ENCODE data around the gene UTS2.

The UTS2 gene

DNA sequence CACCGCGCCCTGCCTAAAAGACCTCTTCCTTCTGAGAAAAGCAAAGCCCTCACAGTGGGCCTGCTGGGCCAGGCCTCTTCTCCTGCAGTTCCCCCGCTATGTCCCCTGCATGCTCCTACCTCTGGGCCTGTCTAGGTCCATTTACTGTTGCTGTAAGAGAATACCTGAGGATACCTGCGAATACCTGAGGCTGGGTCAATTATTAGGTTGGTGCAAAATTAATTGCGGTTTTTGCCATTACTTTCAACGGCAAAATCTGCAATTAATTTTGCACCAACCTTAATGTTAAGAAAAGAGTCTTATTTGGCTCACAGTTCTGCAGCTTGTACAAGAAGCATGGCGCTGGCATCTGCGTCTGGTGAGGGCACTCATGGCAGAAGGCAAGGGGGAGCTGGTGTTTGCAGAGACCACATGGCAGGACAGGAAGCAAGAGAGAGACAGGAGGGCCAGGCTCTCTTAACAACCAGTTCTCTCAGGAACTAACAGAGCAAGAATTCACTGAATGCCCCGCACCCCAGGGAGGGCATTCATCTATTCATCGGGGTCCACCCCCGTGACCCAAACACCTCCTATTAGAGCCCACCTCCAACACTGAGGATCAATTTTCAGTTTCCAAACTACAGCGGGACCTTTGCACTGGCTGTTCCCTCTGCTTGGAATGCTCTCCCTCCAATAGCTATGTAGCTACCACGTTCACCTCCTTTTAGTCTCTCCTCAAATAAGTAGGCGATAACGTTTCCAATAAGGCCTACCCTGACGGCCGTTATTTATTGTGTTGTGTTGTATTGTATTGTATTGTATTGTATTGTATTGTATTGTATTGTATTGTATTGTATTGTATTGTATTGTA is 9.6 kb upstream of the UTS2 start:
- no peak for DNase-seq

DNA sequence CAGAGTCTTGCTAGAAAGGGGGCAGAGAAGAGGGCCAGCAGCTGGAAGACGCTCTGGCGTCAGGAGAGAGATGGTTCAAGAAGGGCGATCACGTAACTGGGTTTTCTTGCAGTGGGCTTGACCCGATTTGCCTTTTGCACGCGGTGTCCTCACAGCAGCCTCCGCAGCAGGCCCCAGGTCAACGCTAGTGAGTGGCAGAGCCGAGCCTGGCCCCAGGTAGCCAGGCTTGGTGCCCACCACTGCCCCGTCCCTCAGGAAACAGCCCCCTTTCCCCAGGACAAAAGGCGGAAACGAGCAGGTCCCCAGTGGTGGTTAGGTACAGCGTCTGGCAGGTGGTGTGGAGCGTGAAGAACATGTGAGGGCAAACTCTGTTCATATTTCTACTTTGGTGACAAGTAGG is 8.6 kb upstream of the UTS2 start:
- DNase-seq: no peak

DNA sequence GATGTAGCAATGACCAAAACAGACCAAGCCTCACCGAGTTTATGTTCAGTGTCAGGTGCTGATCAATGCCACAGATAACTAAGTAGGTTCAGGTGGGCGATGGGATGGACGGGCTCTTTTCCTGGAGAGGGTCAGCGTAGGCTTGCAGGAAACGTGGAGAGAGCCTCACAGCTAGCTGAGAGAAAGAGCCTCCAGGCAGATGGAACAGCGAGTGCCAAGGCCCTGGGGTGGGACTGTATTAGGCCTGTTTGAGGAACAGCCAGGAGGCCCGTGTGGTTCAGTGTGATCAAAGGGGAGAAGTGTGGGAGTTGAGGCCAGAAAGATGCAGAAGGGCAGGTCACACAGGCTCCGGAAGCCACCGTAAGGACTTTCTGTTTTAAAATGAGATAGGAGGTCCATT is 7.3 kb upstream of the UTS2 start:
- DNase-seq: no peak

DNA sequence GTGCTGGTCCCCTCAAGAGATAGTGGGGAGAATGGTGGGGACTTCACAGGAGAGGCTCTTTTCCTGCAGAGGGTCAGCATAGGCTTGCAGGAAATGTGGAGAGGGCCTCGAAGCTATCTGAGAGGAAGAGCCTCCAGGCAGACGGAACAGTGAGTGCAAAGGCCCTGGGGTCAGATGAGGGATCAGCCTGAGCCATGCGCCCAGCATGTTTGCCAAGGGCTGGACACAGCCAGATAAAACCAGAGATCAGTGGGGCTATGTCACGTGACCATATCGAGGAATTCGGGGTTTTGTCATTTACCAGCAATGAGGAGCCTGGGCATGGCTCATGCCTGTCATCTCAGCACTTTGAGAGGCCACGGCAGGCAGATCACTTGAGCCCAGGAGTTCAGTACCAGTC is 6.5 kb upstream of the UTS2 start:
- no peak for DNase-seq

DNA sequence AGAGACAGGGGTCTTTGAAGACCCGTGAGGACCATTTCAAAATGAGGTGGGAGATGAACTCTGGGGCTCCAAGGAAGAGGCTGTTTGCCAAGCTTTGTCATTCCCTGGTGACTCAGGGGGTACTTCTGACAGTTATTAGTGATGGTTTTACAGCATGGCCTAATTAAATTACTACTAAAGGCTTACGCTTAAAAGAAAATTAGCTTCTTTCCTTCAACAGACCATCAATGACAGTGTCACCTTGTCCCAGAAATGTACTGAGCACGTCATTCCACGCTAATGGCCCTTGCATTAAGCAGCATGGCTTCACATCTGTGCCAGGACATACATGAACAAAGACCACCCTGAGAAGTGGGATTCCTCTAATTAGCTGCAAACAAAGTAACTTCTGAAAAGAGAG is 5.1 kb upstream of the UTS2 start:
- no peak for DNase-seq

DNA sequence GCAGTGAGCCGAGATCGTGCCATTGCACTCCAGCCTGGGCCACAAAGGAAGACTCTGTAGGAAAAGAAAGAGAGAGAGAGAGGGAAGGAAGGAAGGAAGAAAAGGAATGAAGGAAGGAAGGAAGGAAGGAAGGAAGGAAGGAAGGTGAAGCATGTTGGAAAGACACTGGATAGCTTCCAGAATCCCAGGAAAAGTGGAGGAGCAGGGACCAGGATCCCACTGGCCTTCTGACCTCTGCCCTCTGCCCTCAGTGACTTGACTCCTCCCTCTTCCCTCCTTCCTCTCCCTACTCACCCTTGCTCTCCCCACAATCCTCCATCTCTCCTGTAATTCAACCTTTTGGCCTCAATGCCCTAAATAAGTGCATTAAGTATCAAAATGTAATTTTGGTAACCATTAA is 4.1 kb upstream of the UTS2 start:
- DNase-seq: no peak

DNA sequence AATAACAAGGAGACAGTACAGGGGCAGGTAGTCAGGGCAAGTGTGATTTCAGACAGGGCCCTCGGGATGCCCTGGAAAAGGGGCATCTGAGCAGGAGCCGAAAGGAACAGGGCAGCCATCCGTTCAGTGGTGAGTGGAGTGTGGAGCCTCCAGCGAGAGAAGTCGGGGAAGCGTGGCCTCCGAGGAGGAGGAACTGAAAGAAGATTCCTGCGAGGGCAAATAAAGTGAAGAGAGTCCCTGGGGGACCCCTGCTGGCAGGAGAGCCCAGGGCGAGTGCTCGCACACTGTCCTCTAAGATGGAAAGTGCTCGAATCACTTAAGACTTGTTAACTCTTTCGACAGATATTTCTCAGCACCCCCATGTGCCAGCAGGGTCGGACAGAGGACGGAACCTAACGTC is 3.5 kb upstream of the UTS2 start:
- no peak for DNase-seq

DNA sequence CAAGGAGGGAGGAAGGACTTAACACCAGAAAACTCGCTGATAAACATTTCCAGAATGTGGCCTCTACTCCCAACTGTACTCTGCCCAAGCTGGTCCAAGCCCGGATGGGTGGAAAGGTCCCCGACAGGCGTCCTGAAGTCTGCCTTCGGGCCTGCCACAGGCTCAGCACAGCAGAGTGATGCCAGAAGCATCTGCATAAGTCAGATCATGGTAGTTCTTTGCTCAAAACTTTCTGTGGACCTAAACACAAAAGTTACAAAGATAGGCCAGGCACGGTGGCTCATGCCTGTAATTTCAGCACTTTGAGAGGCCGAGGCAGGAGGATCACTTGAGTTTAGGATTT is 790 bp upstream of the UTS2 start:
- no peak for DNase-seq

DNA sequence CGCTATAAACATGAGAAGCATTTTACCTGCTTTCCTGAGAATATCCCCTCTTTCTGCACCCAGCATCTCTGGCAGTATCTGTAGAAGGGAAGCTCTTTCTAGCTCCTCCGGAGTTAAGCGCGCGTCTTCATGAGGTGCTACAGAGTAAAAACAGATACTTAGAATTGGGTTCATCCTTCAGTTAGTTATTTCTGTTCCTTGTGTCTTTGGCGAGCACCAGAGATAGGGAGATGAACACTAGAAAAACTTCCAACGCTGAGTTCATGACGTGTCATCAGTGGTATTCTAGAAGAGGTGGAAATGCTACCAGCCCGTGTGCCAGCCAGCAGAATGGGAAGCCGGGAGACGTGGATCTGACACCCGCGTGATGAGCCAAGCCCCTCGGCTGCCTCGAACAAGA is 2.1 kb downstream of the UTS2 start:
- no peak for DNase-seq

DNA sequence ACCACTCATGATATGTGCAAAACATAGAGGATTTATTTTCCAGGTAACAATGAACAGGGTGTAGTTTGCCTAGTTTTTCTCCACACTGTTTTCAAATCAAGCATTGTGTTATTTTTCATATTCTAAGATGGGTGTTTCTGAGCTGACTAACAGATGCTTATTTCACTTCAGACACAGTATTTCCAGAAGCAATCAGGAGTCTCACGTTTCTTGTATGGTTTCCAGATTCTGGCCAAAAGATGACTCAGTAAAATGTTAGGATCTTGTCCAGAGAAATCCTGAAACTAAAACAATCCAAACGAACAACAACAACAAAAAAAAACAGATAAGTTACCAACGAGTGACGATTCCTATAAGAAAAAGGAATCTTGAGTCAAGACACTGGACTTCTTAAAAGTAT is 5.3 kb downstream of the UTS2 start:
- DNase-seq: no peak

DNA sequence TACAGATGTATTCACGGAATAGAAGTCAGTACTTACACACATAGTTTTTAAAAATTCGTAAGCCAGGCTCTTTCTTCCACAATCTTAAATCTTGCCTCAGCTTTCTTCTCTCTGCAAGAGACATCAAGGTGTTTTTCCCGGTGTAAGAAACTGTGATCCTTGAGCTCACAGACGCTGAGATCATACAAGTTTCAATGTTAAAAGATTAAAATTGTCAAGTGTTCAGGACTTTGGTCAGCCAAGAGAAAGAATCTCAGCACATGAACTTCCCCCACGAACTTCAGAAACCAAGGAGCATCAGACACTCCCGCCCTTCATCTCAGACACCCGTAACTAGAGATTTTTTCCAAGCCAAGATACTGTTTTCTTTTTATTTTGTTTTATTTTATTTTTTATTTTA is 6.2 kb downstream of the UTS2 start:
- DNase-seq: no peak

DNA sequence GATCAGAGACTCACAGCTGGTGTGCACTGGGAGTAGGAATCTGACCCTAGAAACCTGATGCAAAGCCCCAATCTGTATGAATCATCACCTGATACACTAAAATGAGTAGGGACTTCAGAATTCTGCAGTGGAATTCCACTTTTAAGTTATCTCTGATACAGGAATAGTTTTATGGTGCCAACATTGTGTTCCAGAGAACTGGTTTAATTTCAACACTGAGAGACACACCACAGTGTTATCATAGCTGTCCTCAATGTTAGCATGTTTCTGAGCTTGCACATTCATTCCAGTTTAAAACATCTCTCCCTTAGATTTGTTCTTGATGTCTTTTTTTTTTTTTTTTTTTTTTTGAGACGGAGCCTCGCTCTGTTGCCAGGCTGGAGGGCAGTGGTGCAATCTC is 7.1 kb downstream of the UTS2 start:
- DNase-seq: no peak

DNA sequence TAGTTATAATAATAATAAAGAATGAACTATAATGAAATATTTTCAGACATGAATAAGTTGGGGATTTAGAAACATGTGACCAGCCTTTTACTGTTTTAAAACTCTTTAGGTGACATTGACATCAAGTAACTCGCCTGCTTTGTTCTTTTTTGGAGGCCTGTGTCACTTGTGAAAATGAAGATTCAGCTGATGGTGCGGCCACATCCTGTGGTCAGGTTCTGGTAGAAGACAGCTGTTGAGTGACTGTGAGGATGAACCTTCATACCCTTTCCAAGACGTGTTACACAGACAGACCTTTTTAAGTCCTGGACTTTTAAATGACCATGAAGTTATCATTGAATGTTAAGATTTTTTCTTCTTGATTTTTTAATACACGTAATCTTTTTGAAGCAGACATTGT is 10.3 kb downstream of the UTS2 start:
- no peak for DNase-seq

DNA sequence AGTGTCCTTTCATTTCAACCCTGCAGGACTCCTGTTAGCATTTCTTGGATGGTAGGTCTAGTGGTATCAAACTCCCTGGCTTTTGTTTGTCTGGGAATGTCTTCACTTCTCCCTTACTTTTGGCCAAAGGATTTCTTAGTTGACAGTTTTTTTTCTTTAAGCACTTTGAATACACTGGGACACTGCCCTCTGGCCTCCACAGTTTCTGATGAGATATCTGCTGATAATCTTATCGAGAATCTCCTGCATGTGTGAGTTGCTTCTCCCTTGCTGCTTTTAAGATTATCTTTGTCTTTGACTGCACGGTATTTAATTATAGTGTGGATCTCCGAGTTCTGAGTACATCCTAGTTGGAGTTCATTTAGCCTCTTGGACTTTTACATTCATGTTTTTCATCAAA is 13.3 kb downstream of the UTS2 start:
- DNase-seq: no peak

DNA sequence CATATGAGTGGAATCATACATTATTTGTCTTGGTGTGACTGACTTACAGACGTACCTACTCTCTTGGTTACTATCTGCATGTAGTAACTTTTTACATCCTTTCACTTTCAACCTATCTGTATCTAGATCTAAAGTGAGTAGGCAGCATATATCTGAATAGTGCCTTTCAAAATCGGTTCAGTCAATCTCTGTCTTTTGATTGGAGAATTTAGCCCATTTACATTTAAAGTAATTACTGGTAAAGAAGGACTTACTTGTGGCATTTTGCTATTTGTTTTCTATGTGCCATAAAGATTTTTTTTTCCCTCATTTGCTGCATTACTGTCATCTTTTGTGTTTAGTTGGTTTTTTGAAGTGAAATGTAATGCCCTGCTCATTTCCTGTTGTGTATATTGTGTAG is 14.2 kb downstream of the UTS2 start:
- no peak for DNase-seq

DNA sequence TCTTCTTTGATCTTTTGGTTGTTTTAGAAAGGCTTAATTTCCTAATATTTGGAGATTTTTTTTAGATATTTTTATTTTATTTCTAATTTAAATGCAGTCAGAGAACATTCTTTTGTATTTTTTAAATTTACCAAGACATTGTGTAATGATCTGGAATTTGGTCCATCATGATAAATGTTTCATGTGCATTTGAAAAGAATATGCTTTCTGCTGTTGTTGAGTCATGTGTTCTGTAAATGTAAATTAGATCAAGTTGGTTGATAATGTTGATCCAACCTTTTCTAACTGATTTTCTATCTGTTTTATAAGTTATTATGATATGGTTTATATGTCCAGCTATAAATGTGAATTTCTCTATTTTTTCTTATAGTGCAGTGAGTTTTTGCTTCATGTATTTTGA is 19.8 kb downstream of the UTS2 start:
- no peak for DNase-seq

DNA sequence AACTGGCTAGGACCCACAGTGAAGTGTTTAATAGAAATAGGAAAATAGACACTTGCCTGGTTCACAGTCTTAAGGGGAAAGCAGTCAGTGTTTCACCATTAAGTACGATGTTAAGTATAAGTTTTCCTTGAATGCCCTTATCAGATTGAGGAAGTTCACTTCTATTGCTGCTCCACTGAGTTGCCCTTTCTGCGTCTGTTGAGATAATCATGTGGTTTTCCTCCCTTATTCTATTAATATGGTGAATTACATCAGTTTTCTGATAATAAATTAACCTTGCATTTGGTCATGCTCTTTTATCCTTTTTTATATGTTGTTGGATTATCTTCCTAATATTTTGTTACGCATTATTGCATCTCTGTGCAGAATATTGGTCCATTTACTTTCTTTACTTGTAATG is 21.4 kb downstream of the UTS2 start:
- no peak for DNase-seq

DNA sequence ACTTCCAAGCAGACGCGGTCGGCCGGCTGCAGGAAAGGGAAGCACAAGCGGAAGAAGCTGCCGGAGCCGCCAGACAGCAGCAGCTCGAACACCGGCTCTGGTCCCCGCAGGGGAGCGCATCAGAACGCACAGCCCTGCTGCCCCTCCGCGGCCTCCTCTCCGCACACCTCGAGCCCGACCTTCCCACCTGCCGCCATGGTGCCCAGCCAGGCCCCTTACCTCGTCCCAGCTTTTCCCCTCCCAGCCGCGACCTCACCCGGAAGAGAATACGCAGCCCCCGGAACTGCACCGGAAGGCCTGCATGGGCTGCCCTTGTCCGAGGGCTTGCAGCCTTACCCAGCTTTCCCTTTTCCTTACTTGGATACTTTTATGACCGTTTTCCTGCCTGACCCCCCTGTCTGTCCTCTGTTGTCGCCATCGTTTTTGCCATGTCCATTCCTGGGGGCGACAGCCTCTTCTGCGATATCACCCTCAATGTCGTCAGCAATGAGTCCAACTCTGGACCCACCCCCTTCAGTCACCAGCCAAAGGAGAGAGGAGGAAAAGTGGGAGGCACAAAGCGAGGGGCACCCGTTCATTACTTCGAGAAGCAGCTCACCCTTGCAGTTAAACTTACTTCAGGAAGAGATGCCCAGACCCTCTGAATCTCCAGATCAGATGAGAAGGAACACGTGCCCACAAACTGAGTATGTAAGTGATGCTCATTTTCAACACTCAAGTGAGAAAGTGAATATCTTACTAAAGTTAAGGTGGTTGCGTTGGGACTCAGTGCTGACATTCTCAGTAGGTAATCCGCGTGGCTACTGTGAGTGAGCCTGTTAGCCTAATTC is 25.5 kb downstream of the UTS2 start:
- DNase-seq: no peak

DNA sequence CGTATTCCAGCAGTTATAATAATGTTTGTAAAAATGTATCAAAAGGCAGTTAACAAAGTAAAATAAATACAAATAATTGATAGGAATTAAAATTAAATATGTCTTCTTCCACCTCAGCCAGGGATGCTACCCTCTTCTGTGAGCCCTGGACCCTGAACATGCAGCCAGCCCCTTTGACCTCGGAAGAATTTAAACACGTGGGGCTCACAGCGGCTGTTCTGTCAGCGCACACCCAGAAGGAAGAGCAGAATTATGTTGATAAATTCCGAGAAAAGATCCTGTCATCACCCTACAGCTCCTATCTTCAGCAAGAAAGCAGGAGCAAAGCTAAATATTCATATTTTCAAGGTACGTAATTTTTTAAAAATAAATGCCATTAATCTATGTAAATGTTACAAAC is 26.5 kb downstream of the UTS2 start:
- no peak for DNase-seq

DNA sequence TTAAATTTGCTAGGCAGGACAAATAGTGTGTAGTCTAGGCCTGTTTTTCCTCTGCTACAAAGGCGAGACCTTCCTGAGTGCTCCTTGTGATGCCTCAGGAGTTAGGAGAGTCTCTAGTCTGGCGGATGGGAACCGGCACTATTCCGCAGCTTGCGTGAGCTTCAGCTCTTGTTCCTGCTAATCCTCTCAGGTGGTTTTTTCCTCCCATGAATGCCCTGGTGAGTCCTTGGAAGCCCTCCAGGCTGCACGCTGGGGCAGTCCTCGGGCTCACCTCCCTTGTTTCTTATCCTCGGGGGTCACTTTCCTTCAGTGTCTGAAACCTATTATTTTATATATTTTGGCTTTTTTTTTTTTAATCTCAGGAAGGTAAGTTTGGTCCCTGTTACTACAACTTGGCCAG is 28.2 kb downstream of the UTS2 start:
- DNase-seq: no peak

DNA sequence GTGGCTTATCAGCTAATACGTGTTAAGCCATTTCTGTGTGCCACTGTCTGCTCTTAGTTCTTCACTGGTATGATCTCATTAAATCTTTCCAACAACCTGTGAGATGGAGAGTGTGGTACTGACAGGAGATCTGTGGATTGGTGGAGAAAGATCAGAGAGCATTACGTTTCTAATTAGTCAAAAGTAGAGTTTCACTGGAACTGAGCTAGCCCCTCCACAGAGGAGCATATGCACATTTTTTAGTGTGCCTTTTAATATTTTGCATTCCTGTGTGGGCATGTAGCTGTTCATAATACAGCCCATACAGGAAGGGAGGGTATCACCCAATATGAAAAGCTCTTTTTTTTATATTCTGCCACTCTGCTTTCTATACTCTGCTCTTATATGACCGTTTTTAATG is 31.6 kb downstream of the UTS2 start:
- no peak for DNase-seq

DNA sequence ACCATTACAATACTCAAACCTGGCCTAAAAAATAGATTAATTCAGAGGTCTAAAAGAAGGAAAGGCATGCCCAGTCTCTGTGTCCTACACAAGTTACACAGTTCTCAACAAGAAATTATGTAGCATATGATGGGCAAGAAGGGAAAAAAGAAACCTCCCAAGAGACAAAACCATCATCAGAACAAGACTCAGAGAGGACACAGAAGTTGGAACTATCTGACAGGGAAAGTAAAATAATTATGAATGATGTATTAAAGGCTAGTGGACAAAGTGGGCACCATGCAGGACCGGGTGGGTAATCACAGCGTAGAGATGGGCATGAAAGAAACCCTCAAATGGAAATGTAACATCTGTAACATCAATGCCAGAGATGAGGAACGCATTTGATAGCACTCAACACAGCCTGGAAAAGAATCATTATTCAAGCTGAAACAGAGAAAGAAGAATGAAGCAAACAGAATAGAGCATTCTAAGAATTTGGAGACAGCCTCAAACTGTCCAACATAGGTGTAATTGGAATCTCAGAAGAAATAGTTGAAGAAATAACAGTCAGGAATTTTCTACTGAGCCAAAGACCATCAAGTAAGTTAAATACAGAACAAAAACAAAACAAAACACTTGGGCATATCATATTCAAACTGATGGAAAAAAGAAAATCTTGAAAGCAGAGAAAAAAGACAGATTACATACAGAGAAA is 39.0 kb downstream of the UTS2 start:
- no peak for DNase-seq

DNA sequence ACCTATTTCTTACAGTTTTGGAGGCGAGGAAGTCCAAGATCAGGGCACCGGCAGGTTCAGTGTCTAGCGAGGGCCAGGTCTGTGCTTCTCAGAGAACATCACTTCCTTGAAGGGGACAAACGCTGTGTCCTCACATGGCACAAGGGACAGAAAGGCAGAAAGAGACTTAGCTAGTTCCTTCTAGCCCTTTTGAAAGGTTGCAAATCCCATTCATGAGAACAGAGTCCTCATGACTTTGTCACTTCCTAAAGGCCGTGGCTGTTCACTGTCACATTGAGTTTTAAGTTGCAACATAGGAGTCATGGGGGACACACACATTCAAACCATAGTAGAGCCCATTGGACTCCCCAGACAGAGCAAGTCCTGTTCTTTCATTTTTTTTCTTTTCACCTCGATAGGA is 41.4 kb downstream of the UTS2 start:
- DNase-seq: no peak

DNA sequence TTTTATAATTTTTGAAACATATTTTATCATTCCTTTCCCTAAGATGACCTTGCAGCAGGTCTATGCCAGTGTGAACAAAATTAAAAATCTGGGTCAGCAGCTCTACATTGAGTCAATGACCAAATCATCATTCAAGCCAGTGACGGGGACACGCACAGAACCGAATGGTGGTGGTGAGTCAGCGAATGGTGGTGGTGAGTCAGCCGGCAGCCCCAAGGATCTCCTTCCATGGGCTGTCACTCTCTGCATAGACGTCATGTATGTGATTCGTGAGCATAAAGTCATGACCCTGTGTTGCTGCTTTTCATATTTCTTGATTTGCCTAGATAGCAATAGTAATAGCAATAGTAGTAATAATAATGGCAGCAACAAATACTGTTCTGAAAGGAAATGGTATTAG is 42.5 kb downstream of the UTS2 start:
- no peak for DNase-seq

Data from activated CD4-positive, CD25-positive, alpha-beta regulatory T cell (primary cell).